HEK293 (cell line): ENCODE data around the gene ZNF274.

Source experiments
- CTCF ChIA-PET: fragments of 350-600 bp; formaldehyde crosslinking; extraction: SDS; loops from one replicate; lab custom pipeline; 2021; ENCODE audit warnings: antibody characterized with exemption; lab: Yijun Ruan, JAX
- POLR2A ChIA-PET: fragments of 300-600 bp; formaldehyde crosslinking; extraction: SDS; loops from one replicate; lab custom pipeline; 2020; ENCODE audit warnings: antibody characterized with exemption, inconsistent platforms; lab: Yijun Ruan, JAX
- H3K27ac ChIP-seq: fragments of 200-500 bp; sonication (Bioruptor generic); 2 replicates; pipeline ENCODE4 v1.5.1; 2014; ENCODE audit warnings: low read depth, low read length, control low read depth, inconsistent platforms; ENCODE audit errors: extremely low read depth
- H3K36me3 ChIP-seq, 2 experiments: fragments of 200-500 bp in 1 of 2; sonication (Bioruptor generic) in 1 of 2; 1 replicate in 1 of 2; 2 replicates in 1 of 2; pipeline ENCODE4 v1.5.1; 2014 to 2017; ENCODE audit warnings: inconsistent platforms in 2 of 2, low read length in 2 of 2; ENCODE audit not compliant: control insufficient read depth in 2 of 2, insufficient read depth in 1 of 2
- H3K4me1 ChIP-seq: fragments of 200-500 bp; sonication (Bioruptor generic); 2 replicates; pipeline ENCODE4 v1.5.1; 2014; ENCODE audit warnings: mild to moderate bottlenecking, low read length, inconsistent platforms; ENCODE audit not compliant: control insufficient read depth, insufficient read depth
- H3K4me3 ChIP-seq: 2 replicates; pipeline ENCODE4 v1.5.1; 2011; ENCODE audit warnings: low read depth, mild to moderate bottlenecking, control low read depth, low read length, moderate library complexity
- H3K9me3 ChIP-seq: fragments of 200-500 bp; sonication (Bioruptor generic); 2 replicates; pipeline ENCODE4 v1.5.1; 2014; ENCODE audit warnings: low read depth, low read length, inconsistent platforms; ENCODE audit not compliant: control insufficient read depth, insufficient read depth
- GFI1B ChIP-seq: fragments of 450-650 bp; formaldehyde crosslinking; IDR thresholded peaks from 2 replicates; pipeline ENCODE4 v1.5.1; 2016; ENCODE audit warnings: missing biosample characterization, missing genetic modification characterization
- KLF17 ChIP-seq: fragments of 450-650 bp; formaldehyde crosslinking; IDR thresholded peaks from 2 replicates; pipeline ENCODE4 v1.5.1; 2016; ENCODE audit warnings: missing biosample characterization, missing genetic modification characterization
- KLF7 ChIP-seq: fragments of 450-650 bp; formaldehyde crosslinking; IDR thresholded peaks from 2 replicates; pipeline ENCODE4 v1.5.1; 2016; ENCODE audit warnings: missing biosample characterization, missing genetic modification characterization, borderline replicate concordance
- PATZ1 ChIP-seq: fragments of 450-650 bp; formaldehyde crosslinking; IDR thresholded peaks from 2 replicates; pipeline ENCODE4 v1.5.1; 2016; ENCODE audit warnings: missing biosample characterization, missing genetic modification characterization
- PRDM6 ChIP-seq: fragments of 450-650 bp; formaldehyde crosslinking; IDR thresholded peaks from 2 replicates; pipeline ENCODE4 v1.5.1; 2017; ENCODE audit warnings: missing biosample characterization, missing genetic modification characterization
- RBAK ChIP-seq: fragments of 450-650 bp; formaldehyde crosslinking; IDR thresholded peaks from 2 replicates; pipeline ENCODE4 v1.5.1; 2016; ENCODE audit warnings: missing biosample characterization, missing genetic modification characterization
- SALL2 ChIP-seq: fragments of 450-650 bp; formaldehyde crosslinking; IDR thresholded peaks from 2 replicates; pipeline ENCODE4 v1.5.0; 2017; ENCODE audit warnings: missing biosample characterization, mild to moderate bottlenecking, missing genetic modification characterization, borderline replicate concordance
- SETDB1 ChIP-seq: IDR thresholded peaks from one replicate; pipeline ENCODE4 v1.6.1; 2017; ENCODE audit warnings: mild to moderate bottlenecking, low read length, moderate library complexity, mixed read lengths; ENCODE audit not compliant: insufficient read length
- ZNF132 ChIP-seq: fragments of 450-650 bp; formaldehyde crosslinking; IDR thresholded peaks from 2 replicates; pipeline ENCODE4 v1.5.1; 2017; ENCODE audit warnings: missing biosample characterization, missing genetic modification characterization, borderline replicate concordance
- ZNF184 ChIP-seq: fragments of 450-650 bp; IDR thresholded peaks from 2 replicates; pipeline ENCODE4 v1.5.1; 2018; ENCODE audit warnings: missing biosample characterization, mild to moderate bottlenecking, missing genetic modification characterization
- ZNF221 ChIP-seq: fragments of 450-650 bp; formaldehyde crosslinking; IDR thresholded peaks from 2 replicates; pipeline ENCODE4 v1.5.1; 2017; ENCODE audit warnings: missing biosample characterization, missing genetic modification characterization, borderline replicate concordance
- ZNF248 ChIP-seq: fragments of 450-650 bp; formaldehyde crosslinking; IDR thresholded peaks from 2 replicates; pipeline ENCODE4 v1.5.1; 2017; ENCODE audit warnings: missing biosample characterization, missing genetic modification characterization
- ZNF280D ChIP-seq: fragments of 450-650 bp; formaldehyde crosslinking; IDR thresholded peaks from 2 replicates; pipeline ENCODE4 v1.5.1; 2016; ENCODE audit warnings: missing biosample characterization, missing genetic modification characterization
- ZNF324 ChIP-seq: fragments of 450-650 bp; formaldehyde crosslinking; IDR thresholded peaks from 2 replicates; pipeline ENCODE4 v1.5.1; 2016; ENCODE audit warnings: missing biosample characterization, missing genetic modification characterization
- ZNF548 ChIP-seq: fragments of 450-650 bp; formaldehyde crosslinking; IDR thresholded peaks from 2 replicates; pipeline ENCODE4 v1.5.1; 2016; ENCODE audit warnings: missing biosample characterization, missing genetic modification characterization
- ZNF558 ChIP-seq: fragments of 450-650 bp; formaldehyde crosslinking; IDR thresholded peaks from 2 replicates; pipeline ENCODE4 v1.5.1; 2016; ENCODE audit warnings: missing biosample characterization, missing genetic modification characterization
- ZNF561 ChIP-seq: fragments of 450-650 bp; IDR thresholded peaks from 2 replicates; pipeline ENCODE4 v1.5.1; 2018; ENCODE audit warnings: missing biosample characterization, missing genetic modification characterization, borderline replicate concordance
- ZNF585B ChIP-seq: fragments of 450-650 bp; formaldehyde crosslinking; IDR thresholded peaks from 2 replicates; pipeline ENCODE4 v1.5.1; 2016; ENCODE audit warnings: missing biosample characterization, missing genetic modification characterization
- ZNF596 ChIP-seq: fragments of 450-650 bp; IDR thresholded peaks from 2 replicates; pipeline ENCODE4 v1.5.0; 2018; ENCODE audit warnings: missing biosample characterization, mild to moderate bottlenecking, missing genetic modification characterization, moderate library complexity
- ZNF626 ChIP-seq: fragments of 450-650 bp; sonication (Bioruptor Pico); formaldehyde crosslinking; IDR thresholded peaks from 2 replicates; pipeline ENCODE4 v1.5.1; 2018; ENCODE audit warnings: missing biosample characterization, missing genetic modification characterization, inconsistent platforms
- ZNF843 ChIP-seq: fragments of 450-650 bp; formaldehyde crosslinking; IDR thresholded peaks from 2 replicates; pipeline ENCODE4 v1.5.1; 2016; ENCODE audit warnings: missing biosample characterization, missing genetic modification characterization
- ZXDB ChIP-seq: fragments of 450-650 bp; formaldehyde crosslinking; IDR thresholded peaks from 2 replicates; pipeline ENCODE4 v1.5.1; 2016; ENCODE audit warnings: missing biosample characterization, missing genetic modification characterization
- TF ChIP-seq, protein P1 (sequence below): fragments of 450-650 bp; formaldehyde crosslinking; conservative IDR thresholded peaks from 2 replicates; pipeline ENCODE4 v1.5.1; 2016; ENCODE audit warnings: low read depth, missing biosample characterization, missing genetic modification characterization

ZNF274 gene

DNA sequence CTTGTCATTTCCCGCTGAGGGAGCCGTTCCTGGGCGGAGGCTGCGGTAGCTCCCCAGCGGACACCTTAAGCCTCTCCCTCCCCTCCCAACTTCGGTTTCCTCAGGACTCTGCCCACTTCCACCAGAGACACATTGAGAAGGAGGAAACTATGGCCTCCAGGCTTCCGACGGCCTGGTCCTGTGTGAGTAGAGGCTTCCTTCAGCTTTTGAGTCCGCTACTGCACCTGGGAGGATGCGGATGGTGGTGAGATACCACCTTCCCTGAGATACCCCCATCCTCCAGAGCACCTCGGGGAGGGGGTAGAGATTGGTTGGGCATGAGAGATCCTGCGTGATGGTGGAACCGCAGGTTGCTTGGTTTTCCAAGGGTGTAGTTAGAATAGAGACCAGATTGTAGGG lies 955 bp downstream of the ZNF274 start (continued):
- TF ChIP-seq ZNF548 (tag by site-specific recombination), result no peak
- TF ChIP-seq ZNF324, result 0 out of 2 replicates have a peak, but pooled peaks have one; percentile 49
- no peak for TF ChIP-seq ZNF248 (tag by site-specific recombination)
- TF ChIP-seq ZXDB (tag by site-specific recombination), result no peak
- TF ChIP-seq ZNF561 (tag by site-specific recombination), result no peak
- no peak for TF ChIP-seq ZNF843
- TF ChIP-seq ZNF221 (tag by site-specific recombination), result no peak
- peak; percentile 54; the same call in 1 of the 2 replicates for TF ChIP-seq KLF7 (tag by site-specific recombination)
- no peak for TF ChIP-seq ZNF132 (tag by site-specific recombination)
- 0 out of 2 replicates have a peak, but pooled peaks have one; percentile 25 for TF ChIP-seq ZNF280D (tag by site-specific recombination)
- no peak for TF ChIP-seq KLF17

GRCh38 chr19:58196901-58197616 lies 14.2 kb downstream of the ZNF274 start:
- CTCF ChIA-PET, result interaction anchor here (0.7 to 1.1 kb wide), 4 partner anchors 9 to 64 kb away, joined by 3 to 5 read pairs (median 4); partner anchors contain the start of gene ZNF274
- TF ChIP-seq SALL2 (tag by site-specific recombination) (no peak), ZNF626 (tag by site-specific recombination) (peak; percentile 91), RBAK (tag by site-specific recombination) (no peak), PATZ1 (tag by site-specific recombination) (no peak), PRDM6 (tag by site-specific recombination) (no peak), SETDB1 (peak; percentile 100), ZNF558 (tag by site-specific recombination) (0 out of 2 replicates have a peak, but pooled peaks have one; percentile 36), ZNF596 (no peak), ZNF585B (tag by site-specific recombination) (no peak), GFI1B (tag by site-specific recombination) (no peak), ZNF184 (tag by site-specific recombination) (0 out of 2 replicates have a peak, but pooled peaks have one; percentile 35)
- TF ChIP-seq, protein P1, sequence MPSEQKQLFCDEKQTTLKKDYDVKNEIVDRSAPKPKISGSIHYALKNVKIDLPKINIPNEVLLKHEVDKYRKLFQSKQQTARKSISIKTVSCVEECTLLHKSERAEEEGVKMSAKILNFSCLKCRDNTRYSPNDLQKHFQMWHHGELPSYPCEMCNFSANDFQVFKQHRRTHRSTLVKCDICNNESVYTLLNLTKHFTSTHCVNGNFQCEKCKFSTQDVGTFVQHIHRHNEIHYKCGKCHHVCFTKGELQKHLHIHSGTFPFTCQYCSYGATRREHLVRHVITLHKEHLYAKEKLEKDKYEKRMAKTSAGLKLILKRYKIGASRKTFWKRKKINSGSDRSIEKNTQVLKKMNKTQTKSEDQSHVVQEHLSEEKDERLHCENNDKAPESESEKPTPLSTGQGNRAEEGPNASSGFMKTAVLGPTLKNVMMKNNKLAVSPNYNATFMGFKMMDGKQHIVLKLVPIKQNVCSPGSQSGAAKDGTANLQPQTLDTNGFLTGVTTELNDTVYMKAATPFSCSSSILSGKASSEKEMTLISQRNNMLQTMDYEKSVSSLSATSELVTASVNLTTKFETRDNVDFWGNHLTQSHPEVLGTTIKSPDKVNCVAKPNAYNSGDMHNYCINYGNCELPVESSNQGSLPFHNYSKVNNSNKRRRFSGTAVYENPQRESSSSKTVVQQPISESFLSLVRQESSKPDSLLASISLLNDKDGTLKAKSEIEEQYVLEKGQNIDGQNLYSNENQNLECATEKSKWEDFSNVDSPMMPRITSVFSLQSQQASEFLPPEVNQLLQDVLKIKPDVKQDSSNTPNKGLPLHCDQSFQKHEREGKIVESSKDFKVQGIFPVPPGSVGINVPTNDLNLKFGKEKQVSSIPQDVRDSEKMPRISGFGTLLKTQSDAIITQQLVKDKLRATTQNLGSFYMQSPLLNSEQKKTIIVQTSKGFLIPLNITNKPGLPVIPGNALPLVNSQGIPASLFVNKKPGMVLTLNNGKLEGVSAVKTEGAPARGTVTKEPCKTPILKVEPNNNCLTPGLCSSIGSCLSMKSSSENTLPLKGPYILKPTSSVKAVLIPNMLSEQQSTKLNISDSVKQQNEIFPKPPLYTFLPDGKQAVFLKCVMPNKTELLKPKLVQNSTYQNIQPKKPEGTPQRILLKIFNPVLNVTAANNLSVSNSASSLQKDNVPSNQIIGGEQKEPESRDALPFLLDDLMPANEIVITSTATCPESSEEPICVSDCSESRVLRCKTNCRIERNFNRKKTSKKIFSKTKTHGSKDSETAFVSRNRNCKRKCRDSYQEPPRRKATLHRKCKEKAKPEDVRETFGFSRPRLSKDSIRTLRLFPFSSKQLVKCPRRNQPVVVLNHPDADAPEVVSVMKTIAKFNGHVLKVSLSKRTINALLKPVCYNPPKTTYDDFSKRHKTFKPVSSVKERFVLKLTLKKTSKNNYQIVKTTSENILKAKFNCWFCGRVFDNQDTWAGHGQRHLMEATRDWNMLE, result peak; percentile 68

More at GRCh38 chr19:58196901-58197616, 14.2 kb downstream of the ZNF274 start:
- H3K4me3 ChIP-seq, result no peak overlapping the region
- peaks cover 20 to 93% of the 10 kb centered on the region in 2 experiments; a peak in 2 of 3 replicates for H3K36me3 ChIP-seq
- H3K9me3 ChIP-seq, result peaks cover 1% of the 10 kb centered on the region
- no peaks in the 10 kb centered on the region for H3K4me1 ChIP-seq
- POLR2A ChIA-PET, result interaction anchor here (2.4 kb wide), 1 partner anchor 14 kb away, joined by 10 read pairs; the partner anchor contains the start of gene ZNF274
- H3K27ac ChIP-seq, result no peak overlapping the region
